HEK293T (cell line): ENCODE results near the gene GBE1.

Source experiments
- CTCF ChIA-PET: fragments of 350-600 bp; formaldehyde crosslinking; extraction: SDS; loops from one replicate; lab custom pipeline; 2021; ENCODE audit warnings: antibody characterized with exemption, inconsistent platforms; lab: Yijun Ruan, JAX
- POLR2A ChIA-PET: fragments of 350-600 bp; formaldehyde crosslinking; extraction: SDS; loops from one replicate; lab custom pipeline; 2020; ENCODE audit warnings: antibody characterized with exemption, inconsistent platforms; lab: Yijun Ruan, JAX
- DNase-seq: peaks from one replicate; pipeline ENCODE4 v3.0.0; 2012; ENCODE audit warnings: mixed read lengths; ENCODE audit errors: extremely low spot score
- ARNT ChIP-seq: fragments of 450-650 bp; IDR thresholded peaks from 2 replicates; pipeline ENCODE4 v1.6.1; 2017; ENCODE audit warnings: mild to moderate bottlenecking
- BHLHE40 ChIP-seq: fragments of 450-650 bp; IDR thresholded peaks from 2 replicates; pipeline ENCODE4 v1.6.1; 2016; ENCODE audit warnings: mild to moderate bottlenecking, moderate library complexity, borderline replicate concordance
- CTBP1 ChIP-seq: fragments of 450-650 bp; IDR thresholded peaks from 2 replicates; pipeline ENCODE4 v1.6.1; 2016; ENCODE audit warnings: borderline replicate concordance
- ELF4 ChIP-seq: fragments of 450-650 bp; IDR thresholded peaks from 2 replicates; pipeline ENCODE4 v1.6.1; 2017; ENCODE audit warnings: antibody characterized with exemption
- FOXA1 ChIP-seq: fragments of 450-650 bp; IDR thresholded peaks from 2 replicates; pipeline ENCODE4 v1.6.1; 2016; ENCODE audit warnings: mild to moderate bottlenecking
- FOXK2 ChIP-seq: fragments of 450-650 bp; IDR thresholded peaks from 2 replicates; pipeline ENCODE4 v1.6.1; 2016; ENCODE audit warnings: mild to moderate bottlenecking
- FOXM1 ChIP-seq: fragments of 450-650 bp; IDR thresholded peaks from 2 replicates; pipeline ENCODE4 v1.6.1; 2017; ENCODE audit warnings: mild to moderate bottlenecking, borderline replicate concordance
- HDGF ChIP-seq: fragments of 450-650 bp; IDR thresholded peaks from 2 replicates; pipeline ENCODE4 v1.6.1; 2017; ENCODE audit warnings: antibody characterized with exemption, borderline replicate concordance
- L3MBTL2 ChIP-seq: fragments of 450-650 bp; conservative IDR thresholded peaks from 2 replicates; pipeline ENCODE4 v1.6.1; 2016; ENCODE audit warnings: mild to moderate bottlenecking
- LEF1 ChIP-seq: fragments of 450-650 bp; IDR thresholded peaks from 2 replicates; pipeline ENCODE4 v1.6.1; 2017; ENCODE audit warnings: mild to moderate bottlenecking, borderline replicate concordance
- NFRKB ChIP-seq: fragments of 450-650 bp; IDR thresholded peaks from 2 replicates; pipeline ENCODE4 v1.6.1; 2016; ENCODE audit warnings: mild to moderate bottlenecking, moderate library complexity
- SP1 ChIP-seq: fragments of 450-650 bp; IDR thresholded peaks from 2 replicates; pipeline ENCODE4 v1.6.1; 2017
- SUZ12 ChIP-seq: fragments of 450-650 bp; IDR thresholded peaks from 2 replicates; pipeline ENCODE4 v1.6.1; 2016; ENCODE audit warnings: mild to moderate bottlenecking
- TARDBP ChIP-seq: fragments of 450-650 bp; IDR thresholded peaks from 2 replicates; pipeline ENCODE4 v1.6.1; 2016
- ZNF384 ChIP-seq: fragments of 450-650 bp; IDR thresholded peaks from 2 replicates; pipeline ENCODE4 v1.6.1; 2016
- TF ChIP-seq, protein P1 (sequence below): fragments of 450-650 bp; IDR thresholded peaks from 2 replicates; pipeline ENCODE4 v1.6.1; 2016

Gene GBE1

DNA sequence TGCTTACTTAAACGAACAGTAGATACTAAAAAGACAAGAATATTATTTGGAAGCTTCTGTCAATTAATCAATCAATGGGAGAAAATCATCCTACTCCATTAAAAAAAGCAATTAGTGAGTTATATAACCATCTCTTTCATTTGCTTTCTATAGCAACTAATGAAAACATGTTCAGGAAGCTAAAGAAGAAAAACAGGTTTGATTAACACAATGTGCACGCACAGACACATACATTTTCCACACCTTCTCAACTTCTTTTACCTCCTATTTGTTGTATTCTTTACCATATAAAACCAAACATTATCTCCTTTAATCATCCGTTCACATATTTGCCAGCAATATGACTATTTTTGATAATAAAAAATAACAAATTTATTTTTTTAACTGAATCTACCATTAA lies 111.3 kb downstream of the GBE1 start:
- TF ChIP-seq FOXA1 (no peak), NFRKB (no peak), ARNT (no peak), L3MBTL2 (no peak), FOXM1 (no peak), TARDBP (no peak), BHLHE40 (no peak), SP1 (no peak)
- POLR2A ChIA-PET: no interaction called here

DNA sequence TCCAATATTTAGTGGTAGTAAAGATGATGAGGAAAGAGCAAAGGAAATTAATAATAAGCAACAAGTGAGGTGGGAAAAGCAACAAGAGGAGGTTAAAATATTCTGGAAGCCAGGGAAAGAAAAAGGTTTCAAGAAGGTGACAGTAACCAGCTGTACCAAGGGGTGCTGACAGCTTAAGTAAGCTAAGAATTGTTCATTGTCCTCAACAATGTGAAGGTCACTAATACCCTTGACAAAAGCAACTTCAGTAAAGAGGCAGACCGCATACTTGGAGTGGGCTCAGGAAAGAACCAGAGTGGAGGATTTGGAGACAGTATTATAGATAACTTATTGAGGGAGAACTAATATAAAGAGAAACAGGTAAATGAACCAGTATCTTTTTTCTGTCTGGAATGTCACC lies 116.2 kb downstream of the GBE1 start:
- TF ChIP-seq FOXK2 (no peak), FOXM1 (no peak), SUZ12 (no peak), SP1 (no peak), FOXA1 (no peak), L3MBTL2 (no peak), NFRKB (no peak), HDGF (no peak), ZNF384 (no peak), ARNT (no peak), ELF4 (no peak)
- ChIA-PET CTCF (no interaction called here), POLR2A (no interaction called here)
- no peak for DNase-seq

More for the DNA sequence above, 111.3 kb downstream of the GBE1 start:
- no peak for DNase-seq
- CTCF ChIA-PET: no interaction called here

DNA sequence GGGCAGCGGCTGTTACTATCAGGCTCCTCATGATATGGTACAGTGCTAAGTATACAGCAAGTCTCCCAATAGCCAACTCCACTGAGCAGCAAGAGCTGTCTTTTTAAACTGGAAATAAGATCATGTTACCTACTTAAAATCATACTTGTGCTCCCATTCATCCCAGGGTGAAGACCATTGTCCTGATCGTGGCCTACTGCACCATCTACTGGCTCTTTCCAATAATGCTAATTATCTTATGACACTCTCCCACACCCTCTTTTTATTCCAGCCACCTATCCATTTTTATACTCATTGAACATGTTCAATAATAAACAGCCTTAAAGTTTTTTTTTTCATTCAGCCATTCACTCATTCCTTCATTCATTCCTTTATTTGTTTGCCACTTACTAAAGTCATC lies 117.7 kb downstream of the GBE1 start:
- CTCF ChIA-PET: interaction anchor here (0.8 kb wide), 1 partner anchor 133 kb away, joined by 3 read pairs; no protein-coding TSS in a partner anchor
- peak; percentile 49 for DNase-seq
- POLR2A ChIA-PET: no interaction called here

DNA sequence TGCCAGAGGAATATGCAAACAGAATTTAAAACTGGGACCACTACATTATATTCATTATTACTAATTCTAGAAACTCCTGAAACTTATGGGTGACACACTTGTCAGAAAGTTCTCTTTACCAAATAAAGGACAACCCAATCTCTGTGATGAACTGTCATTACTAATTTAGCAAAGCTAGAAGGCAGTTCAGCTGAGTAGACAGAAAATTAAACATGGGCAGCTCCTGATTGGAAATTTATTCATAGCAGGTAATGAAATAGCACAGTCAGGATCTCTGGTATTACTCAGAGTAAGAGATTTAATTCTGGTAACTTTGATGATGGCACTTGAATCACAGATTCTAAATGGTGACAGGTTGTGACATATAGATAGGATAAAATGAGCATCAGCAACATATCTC lies 123.0 kb downstream of the GBE1 start:
- CTCF ChIA-PET: no interaction called here
- DNase-seq: no peak
- TF ChIP-seq LEF1 (no peak), L3MBTL2 (no peak), BHLHE40 (no peak), FOXK2 (no peak), FOXA1 (no peak), SUZ12 (no peak), FOXM1 (no peak), ELF4 (no peak), HDGF (no peak), TARDBP (no peak), SP1 (no peak), ZNF384 (no peak), NFRKB (no peak), CTBP1 (no peak), ARNT (no peak)
- TF ChIP-seq, protein P1, sequence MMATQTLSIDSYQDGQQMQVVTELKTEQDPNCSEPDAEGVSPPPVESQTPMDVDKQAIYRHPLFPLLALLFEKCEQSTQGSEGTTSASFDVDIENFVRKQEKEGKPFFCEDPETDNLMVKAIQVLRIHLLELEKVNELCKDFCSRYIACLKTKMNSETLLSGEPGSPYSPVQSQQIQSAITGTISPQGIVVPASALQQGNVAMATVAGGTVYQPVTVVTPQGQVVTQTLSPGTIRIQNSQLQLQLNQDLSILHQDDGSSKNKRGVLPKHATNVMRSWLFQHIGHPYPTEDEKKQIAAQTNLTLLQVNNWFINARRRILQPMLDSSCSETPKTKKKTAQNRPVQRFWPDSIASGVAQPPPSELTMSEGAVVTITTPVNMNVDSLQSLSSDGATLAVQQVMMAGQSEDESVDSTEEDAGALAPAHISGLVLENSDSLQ: no peak
- POLR2A ChIA-PET: no interaction called here

More for the DNA sequence above, 117.7 kb downstream of the GBE1 start:
- TF ChIP-seq FOXK2 (no peak), L3MBTL2 (no peak), SP1 (no peak), NFRKB (no peak)

DNA sequence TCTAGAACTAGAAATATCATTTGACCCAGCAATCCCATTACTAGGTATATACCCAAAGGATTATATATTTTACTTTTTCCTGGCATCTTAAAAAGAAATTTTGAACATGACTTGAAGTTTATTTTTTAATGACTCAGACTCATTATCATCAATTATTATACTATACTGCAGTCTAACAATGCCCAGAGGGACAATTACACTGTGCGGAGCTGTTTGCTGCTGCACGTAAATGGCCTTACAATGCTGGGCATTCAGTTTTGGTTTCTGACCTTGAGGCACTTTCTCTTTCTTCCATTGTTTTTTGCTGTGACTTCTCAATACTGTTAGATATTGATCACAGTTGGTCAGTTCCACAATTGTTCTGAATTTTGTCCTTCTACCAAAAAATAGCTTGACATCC lies 128.8 kb downstream of the GBE1 start:
- ChIA-PET CTCF (no interaction called here), POLR2A (no interaction called here)
- TF ChIP-seq SUZ12 (no peak), ARNT (no peak), SP1 (no peak)
- TF ChIP-seq, protein P1: no peak
- no peak for DNase-seq

DNA sequence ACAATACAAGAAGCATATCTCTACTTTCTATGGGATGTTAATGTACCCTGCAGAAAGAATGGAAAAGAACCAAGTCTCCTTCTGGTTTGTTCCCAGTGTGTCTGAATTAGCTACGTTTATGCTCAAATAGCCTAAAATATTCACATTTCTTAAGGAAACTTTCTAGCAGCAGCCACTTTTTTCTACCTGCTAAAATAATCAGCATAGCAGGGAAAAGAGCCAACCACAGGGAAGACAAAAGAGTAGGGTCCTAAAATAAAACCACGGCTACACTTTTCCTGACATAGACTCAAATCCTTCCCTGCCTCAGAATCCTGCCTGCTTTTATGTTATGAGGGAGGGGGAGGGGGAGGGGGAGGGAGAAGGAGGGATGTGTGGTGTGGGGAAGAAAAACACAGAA lies 136.7 kb downstream of the GBE1 start:
- TF ChIP-seq BHLHE40 (no peak), LEF1 (no peak), CTBP1 (no peak), ZNF384 (no peak), FOXK2 (no peak), FOXA1 (no peak), NFRKB (no peak), ARNT (no peak)
- TF ChIP-seq, protein P1: no peak
- ChIA-PET CTCF (no interaction called here), POLR2A (no interaction called here)
- DNase-seq: no peak

DNA sequence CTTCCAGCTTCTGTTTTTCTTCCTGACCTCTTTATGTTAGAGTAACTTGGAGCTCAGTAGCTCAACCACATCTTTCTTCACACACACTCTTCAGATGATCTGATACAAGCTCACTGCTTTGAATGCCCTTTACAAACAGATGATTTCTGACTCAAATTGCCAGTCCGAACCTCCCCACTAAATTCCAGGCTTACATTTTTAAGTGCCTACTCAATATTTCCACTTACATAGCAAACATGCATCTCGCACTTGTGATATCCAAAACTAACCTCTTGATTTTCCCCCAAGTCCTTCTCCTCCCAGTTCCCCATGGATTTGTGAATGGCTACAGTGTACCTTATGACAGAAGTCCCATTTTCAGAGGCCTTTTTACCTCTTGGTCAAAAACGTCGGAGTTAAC lies 139.1 kb downstream of the GBE1 start:
- DNase-seq: no peak
- POLR2A ChIA-PET: no interaction called here
- CTCF ChIA-PET: no interaction called here
- TF ChIP-seq FOXK2 (no peak), FOXM1 (no peak), CTBP1 (no peak), ELF4 (no peak), HDGF (no peak), ARNT (no peak), ZNF384 (no peak), TARDBP (no peak), NFRKB (no peak), BHLHE40 (no peak), FOXA1 (no peak), LEF1 (no peak), SUZ12 (no peak), SP1 (no peak), L3MBTL2 (no peak)
- TF ChIP-seq, protein P1: no peak
